CD4-positive, CD25-positive, alpha-beta regulatory T cell (primary cell): ENCODE data around the gene INSYN2B. TPM values are rescaled to one million over a fixed set of nuclear protein-coding genes. Genes with fewer than 3 reads are reported as not detected.

Experiments used
- ATAC-seq, 2 donors: fragments of 150-1000 bp; cut with Tn5 transposase; one replicate each; pipeline ENCODE4 v1.10.0; 2021; ENCODE audit warnings: low read depth in 2 of 2, moderate number of reproducible peaks in 2 of 2, moderate library complexity in 1 of 2
- DNase-seq, 3 donors: peaks; one replicate each; pipeline versions ENCODE4 v3.0.0 to v3.0.0-alpha.2; 2012 to 2022; ENCODE audit warnings: mixed read lengths in 1 of 3
- H3K27ac ChIP-seq: one replicate; pipeline ENCODE4 v1.7.0; 2013; ENCODE audit warnings: mild to moderate bottlenecking, low read length; ENCODE audit not compliant: insufficient read depth, poor library complexity, severe bottlenecking
- H3K27me3 ChIP-seq: one replicate; pipeline ENCODE4 v1.7.0; 2013; ENCODE audit warnings: low read length; ENCODE audit not compliant: control insufficient read depth, insufficient read depth
- H3K36me3 ChIP-seq: one replicate; pipeline ENCODE4 v1.7.0; 2013; ENCODE audit warnings: mild to moderate bottlenecking, low read length, moderate library complexity; ENCODE audit not compliant: control insufficient read depth, insufficient read depth
- H3K4me1 ChIP-seq: 2 replicates; pipeline ENCODE4 v1.7.0; 2013; ENCODE audit warnings: mild to moderate bottlenecking, low read length; ENCODE audit not compliant: insufficient read depth, control insufficient read depth, poor library complexity, severe bottlenecking
- H3K4me3 ChIP-seq: one replicate; pipeline ENCODE4 v1.7.0; 2013; ENCODE audit warnings: low read depth, mild to moderate bottlenecking, low read length, moderate library complexity
- H3K9me3 ChIP-seq, 2 experiments: 1 replicate in 1 of 2; 2 replicates in 1 of 2; pipeline ENCODE4 v1.7.0; 2013; ENCODE audit warnings: low read length in 2 of 2, mild to moderate bottlenecking in 1 of 2, moderate library complexity in 1 of 2; ENCODE audit not compliant: control insufficient read depth in 2 of 2
- H3K27ac Mint-ChIP-seq, 3 donors: one replicate each; pipeline ENCODE4 v1.8.0; 2020 to 2022; ENCODE audit warnings: mild to moderate bottlenecking in 3 of 3, mixed read lengths in 3 of 3, moderate library complexity in 2 of 3
- H3K27me3 Mint-ChIP-seq: one replicate; pipeline ENCODE4 v1.8.0; 2022; ENCODE audit warnings: mild to moderate bottlenecking, mixed read lengths
- H3K36me3 Mint-ChIP-seq: one replicate; pipeline ENCODE4 v1.8.0; 2020; ENCODE audit warnings: mixed read lengths
- H3K4me1 Mint-ChIP-seq, 4 donors: one replicate each; pipeline ENCODE4 v1.8.0; 2020 to 2022; ENCODE audit warnings: mixed read lengths in 4 of 4, mild to moderate bottlenecking in 1 of 4
- H3K4me3 Mint-ChIP-seq, 4 donors: one replicate each; pipeline ENCODE4 v1.8.0; 2020 to 2022; ENCODE audit warnings: mild to moderate bottlenecking in 4 of 4, mixed read lengths in 4 of 4, moderate library complexity in 3 of 4
- H3K9me3 Mint-ChIP-seq, 7 donors: one replicate each; pipeline ENCODE4 v1.8.0; 2020 to 2022; ENCODE audit warnings: mixed read lengths in 7 of 7, mild to moderate bottlenecking in 3 of 7, moderate library complexity in 2 of 7
- polyA plus RNA-seq, 4 donors: library from polyadenylated mRNA; unstranded; fragments of 300-500 nt; fragmentation: Illumina TruSeq; gene quantifications; one replicate each; pipeline ENCODE4 v1.2.3, GENCODE V29; 2021
- total RNA-seq: library from RNA; stranded (reverse); gene quantifications from one replicate; pipeline ENCODE4 v1.2.3, GENCODE V29; 2022

INSYN2B gene
- total and polyA plus RNA-seq, 5 donors from 2014 or later = 0.07 to 0.25 (median 0.15) TPM; not detected in 2

DNA sequence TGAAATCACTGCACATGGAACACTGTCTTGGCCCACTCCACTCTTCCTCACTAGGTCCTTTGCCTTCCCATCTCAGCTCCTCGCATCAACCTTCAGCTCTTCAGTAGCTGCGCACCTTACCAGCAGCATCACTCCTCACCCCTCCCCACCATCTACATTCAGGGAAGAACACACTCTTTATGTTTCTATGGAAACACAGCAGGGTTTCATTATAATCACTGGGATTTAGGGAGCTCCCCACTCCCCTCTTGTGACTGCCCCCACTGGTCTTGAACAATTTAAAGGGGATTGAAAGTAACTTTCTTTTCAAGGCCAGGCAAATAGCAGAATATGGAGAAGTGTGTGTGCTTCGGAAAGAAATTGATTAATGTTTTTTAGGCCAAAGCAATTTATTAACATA lies 111.2 kb downstream of the INSYN2B start:
- Mint-ChIP-seq H3K27ac (peak overlapping the region in 1 of 3 donors; percentile 71), H3K4me1 (peaks cover 9 to 23% (median 14%) of the 10 kb centered on the region in 4 donors), H3K4me3 (no peak overlapping the region), H3K9me3 (no peaks in the 10 kb centered on the region), H3K36me3 (peaks cover 35% of the 10 kb centered on the region), H3K27me3 (no peaks in the 10 kb centered on the region)
- ATAC-seq (no peak), DNase-seq (no peak)
- no peaks in the 10 kb centered on the region for H3K9me3 ChIP-seq
- H3K4me1 ChIP-seq = no peaks in the 10 kb centered on the region
- no peaks in the 10 kb centered on the region for H3K27me3 ChIP-seq
- no peak overlapping the region for H3K4me3 ChIP-seq
- H3K27ac ChIP-seq = no peak overlapping the region
- peaks cover 67% of the 10 kb centered on the region for H3K36me3 ChIP-seq

DNA sequence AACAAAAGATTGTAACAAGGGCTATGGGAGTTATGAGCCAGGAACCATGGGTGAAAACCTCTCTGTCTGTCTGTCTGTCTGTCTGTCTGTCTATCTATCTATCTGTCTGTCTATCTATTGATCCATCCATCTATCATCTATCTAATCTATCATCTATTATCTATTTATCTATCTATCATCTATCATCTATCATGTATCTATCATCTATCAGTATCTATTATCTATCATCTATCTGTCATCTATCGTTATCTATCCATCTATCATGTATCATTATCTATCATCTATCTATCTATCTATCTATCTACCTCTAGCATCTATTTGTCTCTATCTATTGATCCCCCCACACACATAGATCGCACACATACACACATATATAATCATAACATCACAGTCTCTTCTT lies 112.9 kb downstream of the INSYN2B start:
- Mint-ChIP-seq H3K27me3 (no peaks in the 10 kb centered on the region), H3K4me1 (peaks cover 9 to 23% (median 16%) of the 10 kb centered on the region in 4 donors), H3K4me3 (no peak overlapping the region), H3K9me3 (no peaks in the 10 kb centered on the region), H3K27ac (peak overlapping the region in 2 of 3 donors; percentile 4 to 18), H3K36me3 (peaks cover 39% of the 10 kb centered on the region)
- H3K4me3 ChIP-seq = no peak overlapping the region
- no peaks in the 10 kb centered on the region for H3K27me3 ChIP-seq
- ATAC-seq (no peak), DNase-seq (no peak)
- H3K9me3 ChIP-seq = no peaks in the 10 kb centered on the region
- H3K4me1 ChIP-seq = no peaks in the 10 kb centered on the region
- peaks cover 66% of the 10 kb centered on the region for H3K36me3 ChIP-seq
- H3K27ac ChIP-seq = no peak overlapping the region

GRCh38 chr5:169864483-169864882 lies 115.8 kb downstream of the INSYN2B start:
- ATAC-seq = no peak
- Mint-ChIP-seq H3K27ac (peak overlapping the region in 1 of 3 donors; percentile 57), H3K4me1 (peaks cover 19 to 40% (median 29%) of the 10 kb centered on the region in 4 donors), H3K9me3 (no peaks in the 10 kb centered on the region), H3K4me3 (no peak overlapping the region), H3K27me3 (no peaks in the 10 kb centered on the region), H3K36me3 (peaks cover 44% of the 10 kb centered on the region)
- DNase-seq = no peak
- H3K4me1 ChIP-seq = no peaks in the 10 kb centered on the region
- no peak overlapping the region for H3K27ac ChIP-seq
- H3K4me3 ChIP-seq = no peak overlapping the region
- H3K36me3 ChIP-seq = peaks cover 45% of the 10 kb centered on the region
- H3K27me3 ChIP-seq = no peaks in the 10 kb centered on the region
- H3K9me3 ChIP-seq = no peaks in the 10 kb centered on the region

DNA sequence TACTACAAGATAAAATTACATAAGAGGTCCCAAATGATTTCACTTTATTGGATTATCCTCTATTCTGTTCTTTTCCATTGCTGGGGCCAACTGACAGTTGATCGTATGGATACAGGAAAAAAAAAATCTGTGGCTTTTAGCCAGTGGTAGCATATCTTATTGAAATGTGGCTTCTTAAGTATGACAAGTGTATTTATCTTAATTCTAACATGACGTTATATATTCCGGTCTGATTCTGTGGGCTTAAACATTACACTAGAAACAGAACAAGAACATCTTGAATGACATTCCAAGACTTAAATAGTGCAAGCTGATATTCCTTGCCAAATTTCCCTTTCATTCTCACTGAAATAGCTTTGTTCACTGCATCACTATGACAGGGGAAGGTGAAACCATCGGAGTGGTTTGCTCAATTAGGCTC lies 117.9 kb downstream of the INSYN2B start:
- peaks cover 27% of the 10 kb centered on the region for H3K36me3 ChIP-seq
- Mint-ChIP-seq H3K4me3 (no peak overlapping the region), H3K9me3 (no peaks in the 10 kb centered on the region), H3K27ac (no peak overlapping the region), H3K27me3 (no peaks in the 10 kb centered on the region), H3K36me3 (peaks cover 48% of the 10 kb centered on the region), H3K4me1 (peaks cover 28 to 46% (median 39%) of the 10 kb centered on the region in 4 donors)
- H3K9me3 ChIP-seq = no peaks in the 10 kb centered on the region
- H3K27ac ChIP-seq = no peak overlapping the region
- DNase-seq (no peak), ATAC-seq (no peak)
- H3K4me1 ChIP-seq = no peaks in the 10 kb centered on the region
- no peak overlapping the region for H3K4me3 ChIP-seq
- no peaks in the 10 kb centered on the region for H3K27me3 ChIP-seq

DNA sequence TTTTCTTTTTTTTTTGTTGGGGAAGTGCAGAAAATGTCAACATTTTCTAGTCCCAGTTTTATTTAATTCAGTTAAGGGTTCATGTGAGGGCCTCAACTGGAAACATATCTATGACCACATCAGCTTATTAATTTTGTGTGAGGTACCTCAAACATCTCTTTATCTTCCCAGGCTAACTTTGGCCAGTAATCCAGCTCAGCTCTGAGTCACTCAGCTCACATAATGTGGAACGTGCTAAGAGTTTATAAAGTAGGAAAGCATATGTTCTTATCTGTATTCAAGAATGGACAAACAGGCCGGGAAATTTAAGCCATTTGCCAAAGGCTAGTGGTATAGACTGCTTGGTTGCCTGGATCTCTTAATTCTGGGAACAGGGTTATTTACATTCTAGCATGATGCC lies 118.4 kb downstream of the INSYN2B start:
- no peaks in the 10 kb centered on the region for H3K27me3 Mint-ChIP-seq
- Histone ChIP-seq H3K4me3 (no peak overlapping the region), H3K27me3 (no peaks in the 10 kb centered on the region), H3K4me1 (no peaks in the 10 kb centered on the region), H3K27ac (no peak overlapping the region), H3K36me3 (peaks cover 23% of the 10 kb centered on the region), H3K9me3 (no peaks in the 10 kb centered on the region)
- no peaks in the 10 kb centered on the region for H3K9me3 Mint-ChIP-seq
- H3K4me1 Mint-ChIP-seq = peaks cover 30 to 51% (median 40%) of the 10 kb centered on the region in 4 donors
- ATAC-seq = no peak
- no peak overlapping the region for H3K4me3 Mint-ChIP-seq
- peak overlapping the region in 1 of 3 donors; percentile 67 for H3K27ac Mint-ChIP-seq
- peaks cover 45% of the 10 kb centered on the region for H3K36me3 Mint-ChIP-seq
- no peak for DNase-seq

- Mint-ChIP-seq H3K27ac (no peak overlapping the region), H3K36me3 (peaks cover 45% of the 10 kb centered on the region), H3K9me3 (no peaks in the 10 kb centered on the region), H3K27me3 (no peaks in the 10 kb centered on the region), H3K4me1 (peaks cover 31 to 52% (median 41%) of the 10 kb centered on the region in 4 donors), H3K4me3 (no peak overlapping the region)
- DNase-seq (no peak), ATAC-seq (no peak)
- no peak overlapping the region for H3K27ac ChIP-seq
- no peaks in the 10 kb centered on the region for H3K9me3 ChIP-seq
- H3K4me1 ChIP-seq = no peaks in the 10 kb centered on the region
- H3K4me3 ChIP-seq = no peak overlapping the region
- no peaks in the 10 kb centered on the region for H3K27me3 ChIP-seq
- peaks cover 23% of the 10 kb centered on the region for H3K36me3 ChIP-seq
These were observed 118.9 kb downstream of the INSYN2B start for GRCh38 chr5:169861433-169861832.

GRCh38 chr5:169860585-169860984 lies 119.7 kb downstream of the INSYN2B start:
- Histone ChIP-seq H3K9me3 (no peaks in the 10 kb centered on the region), H3K4me3 (no peak overlapping the region), H3K36me3 (peaks cover 21% of the 10 kb centered on the region), H3K4me1 (no peaks in the 10 kb centered on the region), H3K27ac (no peak overlapping the region), H3K27me3 (no peaks in the 10 kb centered on the region)
- H3K27me3 Mint-ChIP-seq = no peaks in the 10 kb centered on the region
- no peak overlapping the region for H3K4me3 Mint-ChIP-seq
- ATAC-seq (no peak), DNase-seq (no peak)
- no peaks in the 10 kb centered on the region for H3K9me3 Mint-ChIP-seq
- H3K27ac Mint-ChIP-seq = peak overlapping the region in 2 of 3 donors; percentile 15 to 29
- H3K36me3 Mint-ChIP-seq = peaks cover 43% of the 10 kb centered on the region
- H3K4me1 Mint-ChIP-seq = peaks cover 32 to 52% (median 43%) of the 10 kb centered on the region in 4 donors

- Mint-ChIP-seq H3K27me3 (no peaks in the 10 kb centered on the region), H3K4me3 (no peak overlapping the region), H3K9me3 (peaks cover 0 to 4% (median 0%) of the 10 kb centered on the region in 7 donors), H3K27ac (no peak overlapping the region), H3K36me3 (peaks cover 55% of the 10 kb centered on the region), H3K4me1 (peaks cover 21 to 50% (median 42%) of the 10 kb centered on the region in 4 donors)
- Histone ChIP-seq H3K4me3 (no peak overlapping the region), H3K4me1 (no peaks in the 10 kb centered on the region), H3K9me3 (no peaks in the 10 kb centered on the region), H3K27ac (no peak overlapping the region), H3K27me3 (no peaks in the 10 kb centered on the region), H3K36me3 (peaks cover 19% of the 10 kb centered on the region)
- no peak for ATAC-seq
- peak in 1 of 3 donors; percentile 11 for DNase-seq
These were observed 123.7 kb downstream of the INSYN2B start for GRCh38 chr5:169856571-169856970.
